ENCODE measurements around the gene RNF150. TPM values are rescaled to one million over a fixed set of nuclear protein-coding genes. Genes with fewer than 3 reads are reported as not detected.

RNF150 gene
- total and polyA plus RNA-seq, 12 donors: 4.9 to 88.6 (median 61.3) TPM

GRCh38 chr4:141118381-141118780, 14.9 kb downstream of the RNF150 start:
- no peak for DNase-seq
- TF ChIP-seq, protein P1, sequence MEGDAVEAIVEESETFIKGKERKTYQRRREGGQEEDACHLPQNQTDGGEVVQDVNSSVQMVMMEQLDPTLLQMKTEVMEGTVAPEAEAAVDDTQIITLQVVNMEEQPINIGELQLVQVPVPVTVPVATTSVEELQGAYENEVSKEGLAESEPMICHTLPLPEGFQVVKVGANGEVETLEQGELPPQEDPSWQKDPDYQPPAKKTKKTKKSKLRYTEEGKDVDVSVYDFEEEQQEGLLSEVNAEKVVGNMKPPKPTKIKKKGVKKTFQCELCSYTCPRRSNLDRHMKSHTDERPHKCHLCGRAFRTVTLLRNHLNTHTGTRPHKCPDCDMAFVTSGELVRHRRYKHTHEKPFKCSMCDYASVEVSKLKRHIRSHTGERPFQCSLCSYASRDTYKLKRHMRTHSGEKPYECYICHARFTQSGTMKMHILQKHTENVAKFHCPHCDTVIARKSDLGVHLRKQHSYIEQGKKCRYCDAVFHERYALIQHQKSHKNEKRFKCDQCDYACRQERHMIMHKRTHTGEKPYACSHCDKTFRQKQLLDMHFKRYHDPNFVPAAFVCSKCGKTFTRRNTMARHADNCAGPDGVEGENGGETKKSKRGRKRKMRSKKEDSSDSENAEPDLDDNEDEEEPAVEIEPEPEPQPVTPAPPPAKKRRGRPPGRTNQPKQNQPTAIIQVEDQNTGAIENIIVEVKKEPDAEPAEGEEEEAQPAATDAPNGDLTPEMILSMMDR (IDR thresholded peaks at IDR 0.05): no peak
- no peak for TF ChIP-seq POLR2A (IDR thresholded peaks at IDR 0.05)
- Histone ChIP-seq H3K9me3 (replicated peaks in 1 of 3) (no peaks in the 10 kb centered on the region), H3K4me3 (no peak overlapping the region), H3K36me3 (replicated peaks in 1 of 2) (no peaks in the 10 kb centered on the region), H3K27ac (no peak overlapping the region), H3K4me1 (replicated peaks in 1 of 2) (peaks cover 0 to 14% of the 10 kb centered on the region in 2 donors), H3K27me3 (no peaks in the 10 kb centered on the region)
- 92 to 98% (median 95%) methylated on average over 2 of the region's 2 CpGs for WGBS, 4 donors
- intact Hi-C loops (cut with DNase I): no loop called here

DNA sequence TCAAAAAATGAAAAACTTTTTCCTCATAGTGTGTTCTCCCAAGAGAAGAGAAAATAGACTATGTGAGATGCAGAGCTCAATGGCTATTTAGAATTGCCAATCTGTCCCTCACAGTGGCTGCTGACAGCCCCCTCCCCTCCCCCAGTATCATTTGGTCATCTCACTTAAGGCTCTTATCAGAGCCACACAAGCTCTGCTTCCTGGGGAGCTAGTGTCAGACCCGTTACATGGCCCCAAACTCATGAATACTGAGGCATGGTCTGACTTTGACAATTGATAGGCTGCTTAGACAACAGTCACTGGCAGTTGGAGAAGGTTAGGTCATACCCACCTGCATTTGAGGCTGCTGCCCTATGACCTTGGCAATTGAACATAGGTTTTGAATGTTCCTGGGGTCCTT, 15.3 kb downstream of the RNF150 start:
- TF ChIP-seq, protein P1 (IDR thresholded peaks at IDR 0.05): no peak
- no peak for TF ChIP-seq POLR2A (IDR thresholded peaks at IDR 0.05)
- intact Hi-C loops (cut with DNase I): no loop called here
- H3K4me1 ChIP-seq (replicated peaks in 1 of 2): peaks cover 0 to 14% of the 10 kb centered on the region in 2 donors
- 91 to 100% (median 97%) methylated on average over 1 of the region's 1 CpG for WGBS, 4 donors
- no peak overlapping the region for H3K27ac ChIP-seq
- no peaks in the 10 kb centered on the region for H3K27me3 ChIP-seq
- H3K9me3 ChIP-seq (replicated peaks in 1 of 3): no peaks in the 10 kb centered on the region
- no peak overlapping the region for H3K4me3 ChIP-seq
- H3K36me3 ChIP-seq (replicated peaks in 1 of 2): no peaks in the 10 kb centered on the region
- DNase-seq: no peak

DNA sequence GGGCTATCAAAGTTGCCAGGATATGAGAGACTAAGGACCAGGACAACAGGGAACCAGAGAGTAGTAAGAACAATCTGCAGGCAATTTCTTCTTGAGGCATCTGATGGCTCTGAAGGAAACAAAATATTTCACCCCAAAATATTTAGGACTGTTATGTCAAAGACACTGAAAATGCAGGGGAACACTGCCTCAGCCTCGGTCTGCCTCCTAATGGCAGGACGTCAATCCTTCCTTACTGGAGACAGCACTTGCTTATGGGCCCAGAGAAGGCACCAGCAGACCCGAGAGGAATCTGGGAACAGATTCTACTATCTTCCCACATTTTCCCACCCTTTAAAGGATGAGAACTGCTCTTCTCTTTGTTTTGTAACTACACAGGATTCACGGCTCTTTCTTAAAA, 23.3 kb downstream of the RNF150 start:
- no peaks in the 10 kb centered on the region for H3K27me3 ChIP-seq
- no peaks in the 10 kb centered on the region for H3K4me1 ChIP-seq (replicated peaks in 1 of 2)
- TF ChIP-seq, protein P1 (IDR thresholded peaks at IDR 0.05): no peak
- TF ChIP-seq POLR2A (IDR thresholded peaks at IDR 0.05): no peak
- intact Hi-C loops (cut with DNase I): no loop called here
- H3K9me3 ChIP-seq (replicated peaks in 1 of 3): no peaks in the 10 kb centered on the region
- H3K4me3 ChIP-seq: no peak overlapping the region
- no peak overlapping the region for H3K27ac ChIP-seq
- no peaks in the 10 kb centered on the region for H3K36me3 ChIP-seq (replicated peaks in 1 of 2)
- 70 to 82% (median 77%) methylated on average over 4 of the region's 4 CpGs for WGBS, 4 donors
- no peak for DNase-seq

- WGBS, 4 donors: 93 to 99% (median 97%) methylated on average over 3 of the region's 3 CpGs
- Histone ChIP-seq H3K4me1 (replicated peaks in 1 of 2) (no peaks in the 10 kb centered on the region), H3K27ac (no peak overlapping the region), H3K9me3 (replicated peaks in 1 of 3) (no peaks in the 10 kb centered on the region), H3K4me3 (no peak overlapping the region), H3K27me3 (no peaks in the 10 kb centered on the region), H3K36me3 (replicated peaks in 1 of 2) (no peaks in the 10 kb centered on the region)
- intact Hi-C loops (cut with DNase I): no loop called here
- no peak for TF ChIP-seq POLR2A (IDR thresholded peaks at IDR 0.05)
- TF ChIP-seq, protein P1 (IDR thresholded peaks at IDR 0.05): no peak
- DNase-seq: no peak
These were observed 25.3 kb downstream of the RNF150 start for GRCh38 chr4:141107927-141108326.

All from adrenal gland (tissue), 12 donors.